K562 (cell line): ENCODE data around the gene PEX6. TPM values are rescaled to one million over a fixed set of nuclear protein-coding genes. Genes with fewer than 3 reads are reported as not detected.

ENCODE experiments used
- ARID1B ChIP-seq: fragments of 450-650 bp; IDR thresholded peaks from 2 replicates; pipeline ENCODE4 v1.6.1; 2016; ENCODE audit warnings: antibody characterized with exemption, mild to moderate bottlenecking, inconsistent platforms
- ATF1 ChIP-seq, 2 experiments: fragments of 450-650 bp in 1 of 2; IDR thresholded peaks; 2 replicates each; pipeline ENCODE4 v1.6.1; 2016; ENCODE audit warnings: missing compliant biosample characterization in 1 of 2, missing genetic modification characterization in 1 of 2
- LCOR ChIP-seq: sonication (generic); formaldehyde crosslinking; IDR thresholded peaks from 2 replicates; pipeline ENCODE4 v1.8.0; 2022; ENCODE audit warnings: mild to moderate bottlenecking, missing genetic modification reagents
- MYC ChIP-seq, 2 experiments: fragments of 250-450 bp in 1 of 2; sonication (Bioruptor Pico) in 1 of 2; IDR thresholded peaks; 2 replicates each; pipeline versions ENCODE4 v1.5.1 to v1.6.1; 2012 to 2021; ENCODE audit warnings: low read depth in 2 of 2, borderline replicate concordance in 1 of 2, improper control_type of control experiment in 1 of 2, low read length in 1 of 2, mild to moderate bottlenecking in 1 of 2, moderate library complexity in 1 of 2
- NFIC ChIP-seq: fragments of 450-650 bp; IDR thresholded peaks from 2 replicates; pipeline ENCODE4 v1.6.1; 2017; ENCODE audit warnings: mild to moderate bottlenecking, inconsistent platforms
- POLR2B ChIP-seq: fragments of 450-650 bp; IDR thresholded peaks from 2 replicates; pipeline ENCODE4 v1.6.1; 2018; ENCODE audit warnings: low read depth; ENCODE audit not compliant: partially characterized antibody
- SMARCA4 ChIP-seq: fragments of 450-650 bp; IDR thresholded peaks from 2 replicates; pipeline ENCODE4 v1.6.1; 2016
- TCF7L2 ChIP-seq: fragments of 150-350 bp; IDR thresholded peaks from 2 replicates; pipeline ENCODE4 v1.6.1; 2016; ENCODE audit warnings: low read depth, mild to moderate bottlenecking, low read length, moderate library complexity
- ZBTB8A ChIP-seq: fragments of 450-650 bp; IDR thresholded peaks from 2 replicates; pipeline ENCODE4 v1.6.1; 2018; ENCODE audit warnings: mild to moderate bottlenecking, moderate library complexity; ENCODE audit not compliant: partially characterized antibody
- ZNF57 ChIP-seq: fragments of 450-650 bp; formaldehyde crosslinking; IDR thresholded peaks from 2 replicates; pipeline ENCODE4 v1.4.0; 2020; ENCODE audit warnings: mild to moderate bottlenecking, moderate library complexity
- polyA plus RNA-seq, 8 experiments: library from polyadenylated mRNA; depleted of rRNA in 4 of 8; stranded (reverse) in 5 of 8; unstranded in 3 of 8; fragments of >200 nt; fragmentation: Nextera tagmentation in 2 of 8; fragmentation: Illumina TruSeq in 1 of 8; extraction: Ambion mirVana in 2 of 8; extraction: Trizol in 1 of 8; gene quantifications; 2 replicates each; pipeline versions ENCODE4 v1.2.1 to v1.2.3, GENCODE V29; 2011 to 2014; ENCODE audit warnings: inconsistent platforms in 1 of 8, missing spikeins in 1 of 8
- total RNA-seq, 7 experiments: library from RNA; depleted of rRNA in 6 of 7; stranded (reverse); fragments of >200 nt in 6 of 7; fragmentation: Illumina TruSeq in 2 of 7; extraction: Trizol in 2 of 7; gene quantifications; 2 replicates each; pipeline versions ENCODE4 v1.2.1 to v1.2.3, GENCODE V29; 2011 to 2021; ENCODE audit warnings: low replicate concordance in 1 of 7
- TF ChIP-seq, protein P1 (sequence below): sonication (generic); formaldehyde crosslinking; IDR thresholded peaks from 2 replicates; pipeline ENCODE4 v1.8.0; 2023; ENCODE audit warnings: missing genetic modification reagents, mild to moderate bottlenecking, borderline replicate concordance
- TF ChIP-seq, protein P2 (sequence below): fragments of 250-450 bp; sonication (Bioruptor Pico); IDR thresholded peaks from 2 replicates; pipeline ENCODE4 v1.4.0; 2020; ENCODE audit warnings: mild to moderate bottlenecking, moderate library complexity
- TF ChIP-seq, protein P3 (sequence below), 3 experiments: fragments of 200-800 bp in 1 of 3; fragments of 250-450 bp in 1 of 3; fragments of 450-650 bp in 1 of 3; sonication (Bioruptor Pico) in 1 of 3; sonication (Bioruptor generic) in 1 of 3; formaldehyde crosslinking in 1 of 3; IDR thresholded peaks; 2 replicates each; pipeline versions ENCODE4 v1.6.1 to v1.8.0; 2016 to 2022; ENCODE audit warnings: mild to moderate bottlenecking in 2 of 3, missing genetic modification characterization in 2 of 3, missing compliant biosample characterization in 1 of 3, moderate library complexity in 1 of 3

The PEX6 gene
- total and polyA plus RNA-seq, 9 of the 15 experiments (the other 6 are each of a cell fraction or from before 2014, with no cell fraction given): 0.17 to 20.8 (median 6.9) TPM

GRCh38 chr6:43013097-43013842 lies 34.3 kb upstream of the PEX6 start (continued):
- TF ChIP-seq, protein P1, sequence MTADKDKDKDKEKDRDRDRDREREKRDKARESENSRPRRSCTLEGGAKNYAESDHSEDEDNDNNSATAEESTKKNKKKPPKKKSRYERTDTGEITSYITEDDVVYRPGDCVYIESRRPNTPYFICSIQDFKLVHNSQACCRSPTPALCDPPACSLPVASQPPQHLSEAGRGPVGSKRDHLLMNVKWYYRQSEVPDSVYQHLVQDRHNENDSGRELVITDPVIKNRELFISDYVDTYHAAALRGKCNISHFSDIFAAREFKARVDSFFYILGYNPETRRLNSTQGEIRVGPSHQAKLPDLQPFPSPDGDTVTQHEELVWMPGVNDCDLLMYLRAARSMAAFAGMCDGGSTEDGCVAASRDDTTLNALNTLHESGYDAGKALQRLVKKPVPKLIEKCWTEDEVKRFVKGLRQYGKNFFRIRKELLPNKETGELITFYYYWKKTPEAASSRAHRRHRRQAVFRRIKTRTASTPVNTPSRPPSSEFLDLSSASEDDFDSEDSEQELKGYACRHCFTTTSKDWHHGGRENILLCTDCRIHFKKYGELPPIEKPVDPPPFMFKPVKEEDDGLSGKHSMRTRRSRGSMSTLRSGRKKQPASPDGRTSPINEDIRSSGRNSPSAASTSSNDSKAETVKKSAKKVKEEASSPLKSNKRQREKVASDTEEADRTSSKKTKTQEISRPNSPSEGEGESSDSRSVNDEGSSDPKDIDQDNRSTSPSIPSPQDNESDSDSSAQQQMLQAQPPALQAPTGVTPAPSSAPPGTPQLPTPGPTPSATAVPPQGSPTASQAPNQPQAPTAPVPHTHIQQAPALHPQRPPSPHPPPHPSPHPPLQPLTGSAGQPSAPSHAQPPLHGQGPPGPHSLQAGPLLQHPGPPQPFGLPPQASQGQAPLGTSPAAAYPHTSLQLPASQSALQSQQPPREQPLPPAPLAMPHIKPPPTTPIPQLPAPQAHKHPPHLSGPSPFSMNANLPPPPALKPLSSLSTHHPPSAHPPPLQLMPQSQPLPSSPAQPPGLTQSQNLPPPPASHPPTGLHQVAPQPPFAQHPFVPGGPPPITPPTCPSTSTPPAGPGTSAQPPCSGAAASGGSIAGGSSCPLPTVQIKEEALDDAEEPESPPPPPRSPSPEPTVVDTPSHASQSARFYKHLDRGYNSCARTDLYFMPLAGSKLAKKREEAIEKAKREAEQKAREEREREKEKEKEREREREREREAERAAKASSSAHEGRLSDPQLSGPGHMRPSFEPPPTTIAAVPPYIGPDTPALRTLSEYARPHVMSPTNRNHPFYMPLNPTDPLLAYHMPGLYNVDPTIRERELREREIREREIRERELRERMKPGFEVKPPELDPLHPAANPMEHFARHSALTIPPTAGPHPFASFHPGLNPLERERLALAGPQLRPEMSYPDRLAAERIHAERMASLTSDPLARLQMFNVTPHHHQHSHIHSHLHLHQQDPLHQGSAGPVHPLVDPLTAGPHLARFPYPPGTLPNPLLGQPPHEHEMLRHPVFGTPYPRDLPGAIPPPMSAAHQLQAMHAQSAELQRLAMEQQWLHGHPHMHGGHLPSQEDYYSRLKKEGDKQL (CRISPR knock-in tag): no peak
- TF ChIP-seq MYC (IDR thresholded peaks at IDR 0.05; ENCODE audit: low read depth, low read length): no peak; the same call in 1 of the 2 replicates
- TF ChIP-seq MYC (CRISPR knock-in tag; IDR thresholded peaks at IDR 0.05; ENCODE audit: borderline replicate concordance, low read depth): peak; percentile 51; the same call in 1 of the 2 replicates
- TF ChIP-seq POLR2B: peak; percentile 54
- TF ChIP-seq LCOR (CRISPR knock-in tag): no peak
- peak; percentile 3; the same call in 1 of the 2 replicates for TF ChIP-seq ZNF57 (CRISPR knock-in tag)
- TF ChIP-seq ZBTB8A: no peak
- TF ChIP-seq NFIC: peak; percentile 45
- TF ChIP-seq, protein P2, sequence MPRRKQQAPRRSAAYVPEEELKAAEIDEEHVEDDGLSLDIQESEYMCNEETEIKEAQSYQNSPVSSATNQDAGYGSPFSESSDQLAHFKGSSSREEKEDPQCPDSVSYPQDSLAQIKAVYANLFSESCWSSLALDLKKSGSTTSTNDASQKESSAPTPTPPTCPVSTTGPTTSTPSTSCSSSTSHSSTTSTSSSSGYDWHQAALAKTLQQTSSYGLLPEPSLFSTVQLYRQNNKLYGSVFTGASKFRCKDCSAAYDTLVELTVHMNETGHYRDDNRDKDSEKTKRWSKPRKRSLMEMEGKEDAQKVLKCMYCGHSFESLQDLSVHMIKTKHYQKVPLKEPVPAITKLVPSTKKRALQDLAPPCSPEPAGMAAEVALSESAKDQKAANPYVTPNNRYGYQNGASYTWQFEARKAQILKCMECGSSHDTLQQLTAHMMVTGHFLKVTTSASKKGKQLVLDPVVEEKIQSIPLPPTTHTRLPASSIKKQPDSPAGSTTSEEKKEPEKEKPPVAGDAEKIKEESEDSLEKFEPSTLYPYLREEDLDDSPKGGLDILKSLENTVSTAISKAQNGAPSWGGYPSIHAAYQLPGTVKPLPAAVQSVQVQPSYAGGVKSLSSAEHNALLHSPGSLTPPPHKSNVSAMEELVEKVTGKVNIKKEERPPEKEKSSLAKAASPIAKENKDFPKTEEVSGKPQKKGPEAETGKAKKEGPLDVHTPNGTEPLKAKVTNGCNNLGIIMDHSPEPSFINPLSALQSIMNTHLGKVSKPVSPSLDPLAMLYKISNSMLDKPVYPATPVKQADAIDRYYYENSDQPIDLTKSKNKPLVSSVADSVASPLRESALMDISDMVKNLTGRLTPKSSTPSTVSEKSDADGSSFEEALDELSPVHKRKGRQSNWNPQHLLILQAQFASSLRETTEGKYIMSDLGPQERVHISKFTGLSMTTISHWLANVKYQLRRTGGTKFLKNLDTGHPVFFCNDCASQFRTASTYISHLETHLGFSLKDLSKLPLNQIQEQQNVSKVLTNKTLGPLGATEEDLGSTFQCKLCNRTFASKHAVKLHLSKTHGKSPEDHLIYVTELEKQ: no peak
- peak; percentile 47; the same call in 1 of the 2 replicates for TF ChIP-seq ARID1B
- TF ChIP-seq ATF1 (CRISPR knock-in tag; IDR thresholded peaks at IDR 0.05): no peak
- no peak for TF ChIP-seq ATF1 (tag; IDR thresholded peaks at IDR 0.05)
- 0 out of 2 replicates have a peak, but pooled peaks have one; percentile 14 for TF ChIP-seq TCF7L2
- TF ChIP-seq SMARCA4: 0 out of 2 replicates have a peak, but pooled peaks have one; percentile 26
- TF ChIP-seq, protein P3, sequence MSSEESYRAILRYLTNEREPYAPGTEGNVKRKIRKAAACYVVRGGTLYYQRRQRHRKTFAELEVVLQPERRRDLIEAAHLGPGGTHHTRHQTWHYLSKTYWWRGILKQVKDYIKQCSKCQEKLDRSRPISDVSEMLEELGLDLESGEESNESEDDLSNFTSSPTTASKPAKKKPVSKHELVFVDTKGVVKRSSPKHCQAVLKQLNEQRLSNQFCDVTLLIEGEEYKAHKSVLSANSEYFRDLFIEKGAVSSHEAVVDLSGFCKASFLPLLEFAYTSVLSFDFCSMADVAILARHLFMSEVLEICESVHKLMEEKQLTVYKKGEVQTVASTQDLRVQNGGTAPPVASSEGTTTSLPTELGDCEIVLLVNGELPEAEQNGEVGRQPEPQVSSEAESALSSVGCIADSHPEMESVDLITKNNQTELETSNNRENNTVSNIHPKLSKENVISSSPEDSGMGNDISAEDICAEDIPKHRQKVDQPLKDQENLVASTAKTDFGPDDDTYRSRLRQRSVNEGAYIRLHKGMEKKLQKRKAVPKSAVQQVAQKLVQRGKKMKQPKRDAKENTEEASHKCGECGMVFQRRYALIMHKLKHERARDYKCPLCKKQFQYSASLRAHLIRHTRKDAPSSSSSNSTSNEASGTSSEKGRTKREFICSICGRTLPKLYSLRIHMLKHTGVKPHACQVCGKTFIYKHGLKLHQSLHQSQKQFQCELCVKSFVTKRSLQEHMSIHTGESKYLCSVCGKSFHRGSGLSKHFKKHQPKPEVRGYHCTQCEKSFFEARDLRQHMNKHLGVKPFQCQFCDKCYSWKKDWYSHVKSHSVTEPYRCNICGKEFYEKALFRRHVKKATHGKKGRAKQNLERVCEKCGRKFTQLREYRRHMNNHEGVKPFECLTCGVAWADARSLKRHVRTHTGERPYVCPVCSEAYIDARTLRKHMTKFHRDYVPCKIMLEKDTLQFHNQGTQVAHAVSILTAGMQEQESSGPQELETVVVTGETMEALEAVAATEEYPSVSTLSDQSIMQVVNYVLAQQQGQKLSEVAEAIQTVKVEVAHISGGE (CRISPR knock-in tag; IDR thresholded peaks at IDR 0.05): no peak
